HG03460 (cell line): ENCODE data around the gene RPTOR.

Experiments used
- ATAC-seq: cut with Tn5 transposase; IDR thresholded peaks from one replicate; pipeline ENCODE4 v1.9.1; 2021; ENCODE audit not compliant: unreplicated experiment

Gene RPTOR

DNA sequence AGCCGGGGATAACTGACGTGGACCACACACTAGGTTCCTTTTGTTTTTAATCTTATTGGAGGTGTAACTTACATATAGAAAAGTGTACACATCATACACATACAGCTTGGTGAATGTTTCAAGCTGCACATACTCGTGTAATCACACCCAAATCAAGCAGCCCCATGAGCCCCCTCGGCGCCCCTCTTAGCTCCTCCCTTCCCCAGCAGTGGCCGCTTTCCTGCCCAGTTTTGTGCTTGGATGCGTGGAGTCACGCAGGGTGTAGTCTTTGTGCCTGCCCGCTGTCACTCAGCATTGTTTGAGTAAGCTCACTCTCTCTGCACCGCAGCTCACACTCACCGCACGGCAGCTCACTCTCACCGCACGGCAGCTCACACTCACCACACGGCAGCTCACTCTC, 295.3 kb downstream of the RPTOR start:
- ATAC-seq: no peak

GRCh38 chr17:80842456-80843013, 297.9 kb downstream of the RPTOR start:
- ATAC-seq: no peak

DNA sequence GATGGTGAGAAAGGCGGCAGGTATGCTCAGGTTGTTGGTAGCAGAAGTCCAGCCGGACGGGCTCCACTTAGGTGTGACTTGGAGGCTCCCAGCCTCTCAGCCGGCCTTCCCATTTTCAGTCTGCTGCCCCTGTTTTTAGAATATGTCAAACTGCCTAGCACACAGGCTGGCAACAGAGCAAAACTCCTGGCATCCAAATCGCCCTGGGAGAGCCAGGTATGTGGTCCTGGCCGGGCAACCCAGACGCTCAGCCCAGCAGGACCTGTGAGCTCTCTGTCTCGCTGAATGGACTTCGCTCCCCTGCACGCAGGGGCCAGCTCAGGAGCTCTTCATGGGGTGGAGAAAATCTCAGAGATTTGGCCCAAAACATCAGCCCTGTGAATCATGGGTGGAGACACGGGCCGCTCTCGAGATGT, 299.1 kb downstream of the RPTOR start:
- no peak for ATAC-seq

DNA sequence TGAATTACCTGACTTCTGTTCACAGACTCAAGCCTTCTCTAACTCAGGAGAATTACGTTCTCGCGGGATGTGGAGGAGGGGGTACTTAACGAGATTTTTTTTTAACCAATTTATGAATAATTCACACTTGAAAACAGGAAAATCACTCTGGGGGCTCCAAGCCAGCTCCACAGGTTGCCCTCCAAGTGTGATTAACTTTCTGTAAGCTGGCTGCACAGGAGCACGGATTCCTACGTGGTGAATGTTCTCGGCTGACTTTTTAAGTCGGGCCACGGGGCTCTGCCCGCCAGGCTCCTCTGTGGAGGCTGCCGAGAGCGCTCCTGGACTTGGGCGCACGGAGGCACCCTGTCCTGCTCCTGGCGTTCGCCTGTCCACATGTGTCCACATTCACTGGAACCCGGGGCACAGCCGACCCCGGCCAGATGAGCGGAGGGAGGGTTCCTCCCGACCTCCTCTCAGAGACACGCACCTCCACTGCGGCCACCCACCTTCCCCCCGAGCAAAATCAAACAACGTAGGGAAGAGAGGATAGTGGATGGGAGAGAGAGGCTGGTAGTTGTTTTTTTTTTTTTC, 299.9 kb downstream of the RPTOR start:
- ATAC-seq: no peak

GRCh38 chr17:80845069-80845862, 300.6 kb downstream of the RPTOR start:
- no peak for ATAC-seq

DNA sequence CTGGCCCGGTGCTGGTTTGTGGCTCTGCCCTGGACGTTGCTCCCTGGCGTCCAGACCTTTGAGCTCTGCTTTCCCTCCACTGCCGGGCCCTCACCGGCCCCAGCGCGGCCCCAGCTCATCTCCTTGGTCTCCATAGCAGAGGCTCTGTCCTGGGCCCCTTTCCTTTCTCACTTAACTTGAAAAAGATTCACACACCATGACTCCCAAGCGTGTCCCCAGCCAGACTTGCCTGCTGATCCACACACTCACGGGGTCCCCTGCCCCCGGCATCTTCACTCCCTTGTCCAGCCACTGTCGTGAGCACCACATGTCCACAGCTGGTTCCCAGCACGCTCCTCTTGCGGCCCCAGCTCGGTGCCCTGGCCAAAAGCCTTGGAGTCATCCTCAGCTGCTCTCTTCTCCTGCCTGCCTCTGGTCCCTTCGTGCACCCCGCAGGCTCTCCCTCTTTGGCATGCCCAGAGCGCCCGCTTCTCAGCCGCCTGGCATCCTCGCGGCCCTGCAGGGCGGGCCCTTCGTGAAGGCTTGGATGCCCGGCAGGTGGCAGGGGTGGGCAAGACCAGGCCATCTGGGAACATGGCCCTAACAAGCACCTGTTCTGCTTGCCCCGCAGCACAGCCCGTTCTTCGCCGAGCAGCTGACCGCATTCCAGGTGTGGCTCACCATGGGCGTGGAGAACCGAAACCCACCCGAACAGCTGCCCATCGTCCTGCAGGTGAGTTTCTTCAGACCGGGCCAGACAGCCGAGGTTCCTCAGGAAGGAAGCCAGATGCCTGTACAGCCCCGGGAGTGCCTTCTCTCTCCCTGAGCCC, 301.4 kb downstream of the RPTOR start:
- ATAC-seq: no peak

GRCh38 chr17:80846932-80847331, 302.3 kb downstream of the RPTOR start:
- no peak for ATAC-seq

DNA sequence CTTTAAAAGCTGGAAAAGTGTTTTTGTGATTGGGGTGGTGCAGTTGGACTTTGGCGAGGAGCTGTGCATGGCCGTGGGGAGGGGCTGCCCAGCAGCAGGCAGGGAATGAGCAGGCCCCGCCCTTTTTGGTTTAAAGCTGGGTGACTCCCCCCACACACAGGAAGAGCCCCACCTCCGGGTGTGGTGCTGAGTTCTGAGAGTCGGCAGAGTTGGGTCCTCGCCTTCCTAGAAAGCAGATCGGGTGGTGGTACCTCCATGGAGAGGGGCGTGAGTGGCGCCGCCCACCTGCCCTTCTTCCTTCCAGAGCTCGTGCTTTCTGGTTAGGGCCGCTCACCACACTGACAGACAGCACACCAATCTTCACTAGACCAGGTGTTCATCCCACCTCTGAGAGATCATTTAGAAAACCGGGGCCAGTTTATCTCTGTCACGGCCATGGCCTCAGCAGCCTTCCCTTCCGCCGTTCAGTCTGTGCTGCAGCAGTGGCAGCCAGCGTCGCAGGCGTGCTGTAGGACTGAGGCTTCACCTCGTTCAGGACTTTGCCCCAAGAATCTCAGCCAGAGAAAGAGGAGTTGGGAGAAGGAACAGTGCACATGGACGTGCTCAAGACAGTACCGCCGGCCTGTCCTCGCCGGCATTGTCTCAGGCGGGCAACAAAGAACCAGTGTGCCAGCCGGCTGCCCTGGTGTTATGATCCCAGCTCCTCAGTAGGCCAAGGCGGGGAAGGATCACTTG, 303.0 kb downstream of the RPTOR start:
- no peak for ATAC-seq

- no peak for ATAC-seq
These were observed 303.9 kb downstream of the RPTOR start for GRCh38 chr17:80848449-80849102.

GRCh38 chr17:80849119-80849518, 304.5 kb downstream of the RPTOR start:
- ATAC-seq: no peak

- no peak for ATAC-seq
These were observed 305.5 kb downstream of the RPTOR start for GRCh38 chr17:80850109-80850508.

GRCh38 chr17:80850817-80851216, 306.2 kb downstream of the RPTOR start:
- ATAC-seq: no peak

GRCh38 chr17:80851277-80851925, 306.8 kb downstream of the RPTOR start:
- no peak for ATAC-seq

GRCh38 chr17:80852476-80853015, 307.9 kb downstream of the RPTOR start:
- ATAC-seq: no peak

- no peak for ATAC-seq
These were observed 308.4 kb downstream of the RPTOR start for GRCh38 chr17:80853076-80853475.

DNA sequence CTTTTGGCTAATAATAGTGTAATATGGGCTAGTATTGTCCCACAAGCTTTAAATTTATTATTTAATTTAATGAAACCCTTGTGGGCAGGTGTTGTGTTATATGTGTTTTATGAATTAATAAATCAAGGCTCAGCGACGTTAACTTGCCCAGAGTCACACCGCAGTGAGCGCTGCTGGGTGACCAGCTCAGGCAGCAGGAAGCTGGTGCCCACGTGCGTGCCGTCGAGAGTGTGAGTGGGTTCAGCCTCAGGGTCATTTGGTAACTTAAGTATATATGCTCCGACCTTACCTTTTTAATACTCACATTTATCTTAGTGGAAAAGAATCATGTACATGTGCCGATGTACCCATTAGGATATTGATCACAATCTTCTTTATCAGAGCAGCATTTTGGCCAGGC, 309.6 kb downstream of the RPTOR start:
- no peak for ATAC-seq

DNA sequence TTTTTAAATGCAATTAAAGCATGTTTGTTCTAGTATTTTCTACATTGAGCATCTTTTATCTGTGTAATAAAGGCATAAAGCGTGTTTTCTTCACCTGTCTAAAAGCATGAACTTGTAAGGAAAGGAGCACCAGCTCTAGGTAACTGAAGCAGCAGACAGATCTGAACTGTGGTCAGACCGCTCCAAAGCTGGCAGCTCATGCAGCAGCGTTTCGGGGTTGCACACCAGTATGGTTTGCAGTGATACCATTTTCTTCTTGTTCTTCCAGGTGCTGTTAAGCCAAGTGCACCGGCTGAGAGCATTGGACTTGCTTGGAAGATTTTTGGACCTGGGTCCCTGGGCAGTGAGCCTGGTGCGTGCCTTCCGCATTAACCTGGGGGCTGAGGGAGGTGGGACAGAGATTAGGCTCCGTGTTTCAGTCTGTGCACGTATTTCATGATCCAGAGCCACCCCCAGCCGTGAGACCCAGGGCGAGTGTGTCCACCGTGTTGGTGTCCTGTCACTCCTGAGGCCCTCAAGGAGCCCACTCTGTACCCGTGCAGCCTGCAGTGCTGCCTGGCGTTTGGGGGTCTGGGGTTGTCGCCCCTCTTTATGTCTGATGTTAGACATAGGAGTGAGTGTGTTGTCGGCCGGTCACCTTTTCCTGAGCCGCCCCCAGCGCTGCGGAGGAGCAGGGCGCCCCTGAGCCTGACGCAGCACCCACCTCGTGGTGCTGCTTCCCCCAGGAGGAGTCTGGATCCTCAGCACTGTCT, 310.7 kb downstream of the RPTOR start:
- ATAC-seq: no peak

DNA sequence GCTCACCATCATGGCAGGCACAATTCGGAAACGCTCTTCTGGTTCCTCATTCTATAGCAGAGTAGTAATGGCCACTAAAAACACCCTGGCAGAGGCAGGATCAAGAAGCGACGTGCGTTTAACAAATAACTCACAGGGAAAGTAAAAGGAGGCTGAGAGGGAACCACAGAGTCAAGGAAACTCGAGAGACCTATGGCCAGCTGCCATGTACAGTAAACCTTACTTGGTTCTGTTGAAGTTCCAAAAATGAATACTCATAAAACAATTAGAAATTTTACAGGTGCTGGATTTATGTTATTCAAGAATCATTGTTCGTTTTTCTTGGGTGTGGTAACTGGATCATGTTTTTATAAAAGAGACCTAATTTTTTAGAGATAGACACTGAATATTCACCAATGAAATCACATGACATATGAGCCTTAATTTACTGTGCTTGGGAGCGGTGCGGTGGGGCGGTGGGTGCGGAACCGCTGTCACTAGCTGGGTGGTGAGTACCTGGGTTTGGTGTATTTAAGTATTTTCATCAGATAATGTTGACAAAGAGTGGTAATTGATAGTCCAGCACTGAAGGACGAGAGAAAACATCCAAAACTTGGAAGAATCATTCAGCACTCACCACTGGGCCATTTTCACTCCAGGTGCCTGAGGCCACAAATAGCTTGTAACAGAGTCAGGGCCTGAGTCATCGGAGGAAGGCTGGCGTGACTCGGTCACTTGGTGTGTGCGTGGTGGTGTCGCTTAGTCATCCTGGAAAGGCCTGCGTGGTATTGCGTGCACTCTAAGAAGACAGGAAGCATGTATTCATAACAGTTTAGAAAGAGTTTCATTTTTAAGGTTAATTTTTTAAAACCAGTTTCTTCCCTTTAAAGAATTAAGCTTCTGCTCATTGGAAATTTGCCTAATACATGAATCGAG, 311.6 kb downstream of the RPTOR start:
- peak; percentile 77 for ATAC-seq
